SK-N-MC (cell line): ENCODE measurements around the gene CHRM1.

Experiments
- EZH2 ChIP-seq: fragments of 200-600 bp; sonication (generic); IDR thresholded peaks from one replicate; pipeline ENCODE4 v1.6.1; 2017; ENCODE audit warnings: antibody characterized with exemption
- POLR2AphosphoS5 ChIP-seq: IDR thresholded peaks from 2 replicates; pipeline ENCODE4 v1.6.1; 2012; ENCODE audit warnings: mild to moderate bottlenecking, low read depth, low read length, borderline replicate concordance

GRCh38 chr11:62897311-62897710 is 23.9 kb downstream of the CHRM1 start:
- no peak for TF ChIP-seq EZH2
- no peak for TF ChIP-seq POLR2AphosphoS5
